HepG2 (cell line): ENCODE data around the gene RPS8. TPM values are rescaled to one million over a fixed set of nuclear protein-coding genes. Genes with fewer than 3 reads are reported as not detected.

Experiments used
- ASH2L ChIP-seq: fragments of 300-600, 200-600 bp; sonication (generic); IDR thresholded peaks from 2 replicates; pipeline ENCODE4 v1.7.0; 2017; ENCODE audit warnings: low read depth, mild to moderate bottlenecking, moderate library complexity, mixed read lengths, low read length; ENCODE audit not compliant: insufficient read length
- ERF ChIP-seq: IDR thresholded peaks from 2 replicates; pipeline ENCODE4 v1.6.1; 2018; ENCODE audit warnings: missing biosample characterization, missing genetic modification reagents
- ESRRA ChIP-seq: sonication (generic); formaldehyde crosslinking; IDR thresholded peaks from 2 replicates; pipeline ENCODE4 v1.5.1; 2020; ENCODE audit warnings: mild to moderate bottlenecking, low read depth, missing genetic modification reagents
- FOSL1 ChIP-seq: sonication (generic); formaldehyde crosslinking; IDR thresholded peaks from 2 replicates; pipeline ENCODE4 v1.9.0; 2021; ENCODE audit warnings: missing genetic modification reagents, borderline replicate concordance
- FOSL2 ChIP-seq: sonication (generic); formaldehyde crosslinking; IDR thresholded peaks from 2 replicates; pipeline ENCODE4 v1.4.0; 2020; ENCODE audit warnings: missing genetic modification reagents
- NONO ChIP-seq, 2 experiments: fragments of 450-650 bp in 1 of 2; sonication (generic) in 1 of 2; formaldehyde crosslinking in 1 of 2; IDR thresholded peaks in 1 of 2; conservative IDR thresholded peaks in 1 of 2; 2 replicates each; pipeline versions ENCODE4 v1.6.1 to v1.8.0; 2017 to 2022; ENCODE audit warnings: mild to moderate bottlenecking in 1 of 2, missing genetic modification reagents in 1 of 2, moderate library complexity in 1 of 2
- SALL1 ChIP-seq: sonication (generic); formaldehyde crosslinking; IDR thresholded peaks from 2 replicates; pipeline ENCODE4 v1.8.0; 2022; ENCODE audit warnings: mild to moderate bottlenecking, missing genetic modification reagents
- SUZ12 ChIP-seq: fragments of 150-350 bp; IDR thresholded peaks from 2 replicates; pipeline ENCODE4 v1.6.1; 2014; ENCODE audit warnings: low read depth, low read length
- YEATS2 ChIP-seq: sonication (generic); formaldehyde crosslinking; IDR thresholded peaks from 2 replicates; pipeline ENCODE4 v1.4.0; 2020; ENCODE audit warnings: missing genetic modification reagents, borderline replicate concordance
- ZEB1 ChIP-seq: IDR thresholded peaks from 2 replicates; pipeline ENCODE4 v1.6.1; 2012; ENCODE audit warnings: mild to moderate bottlenecking, low read depth, inconsistent platforms; ENCODE audit not compliant: insufficient replicate concordance
- ZNF253 ChIP-seq: sonication (generic); formaldehyde crosslinking; IDR thresholded peaks from 2 replicates; pipeline ENCODE4 v1.8.0; 2022; ENCODE audit warnings: mild to moderate bottlenecking, missing genetic modification reagents, borderline replicate concordance
- ZNF263 ChIP-seq: sonication (generic); formaldehyde crosslinking; IDR thresholded peaks from 2 replicates; pipeline ENCODE4 v1.4.0; 2020; ENCODE audit warnings: missing genetic modification reagents
- ZNF331 ChIP-seq: sonication (generic); formaldehyde crosslinking; IDR thresholded peaks from 2 replicates; pipeline ENCODE4 v1.4.0; 2020; ENCODE audit warnings: missing genetic modification reagents
- ZNF431 ChIP-seq: sonication (generic); formaldehyde crosslinking; IDR thresholded peaks from 2 replicates; pipeline ENCODE4 v1.9.0; 2022; ENCODE audit warnings: missing genetic modification reagents, low read depth, mild to moderate bottlenecking, borderline replicate concordance
- ZNF44 ChIP-seq: sonication (generic); formaldehyde crosslinking; IDR thresholded peaks from 2 replicates; pipeline ENCODE4 v1.5.1; 2020; ENCODE audit warnings: mild to moderate bottlenecking, missing genetic modification reagents
- ZNF543 ChIP-seq: sonication (generic); formaldehyde crosslinking; IDR thresholded peaks from 2 replicates; pipeline ENCODE4 v1.4.0; 2020; ENCODE audit warnings: mild to moderate bottlenecking, missing genetic modification reagents
- ZNF547 ChIP-seq: sonication (generic); formaldehyde crosslinking; IDR thresholded peaks from 2 replicates; pipeline ENCODE4 v1.5.1; 2020; ENCODE audit warnings: mild to moderate bottlenecking, missing genetic modification reagents
- polyA plus RNA-seq, 8 experiments: library from polyadenylated mRNA; depleted of rRNA in 3 of 8; stranded (reverse) in 7 of 8; unstranded in 1 of 8; fragments of >200 nt; fragmentation: Illumina TruSeq in 4 of 8; extraction: Trizol in 4 of 8; gene quantifications; 2 replicates each; pipeline versions ENCODE4 v1.2.1 to v1.2.3, GENCODE V29; 2011 to 2016; ENCODE audit warnings: low read depth in 4 of 8, missing spikeins in 1 of 8, mixed read lengths in 1 of 8; ENCODE audit not compliant: insufficient read depth in 1 of 8
- total RNA-seq, 5 experiments: library from RNA; depleted of rRNA; stranded (reverse); fragments of >200 nt; fragmentation: Illumina TruSeq; extraction: Trizol; gene quantifications; 2 replicates each; pipeline ENCODE4 v1.2.3, GENCODE V29; 2016; ENCODE audit warnings: low read depth in 1 of 5
- TF ChIP-seq, protein P1 (sequence below), 2 experiments: sonication (generic) in 1 of 2; formaldehyde crosslinking in 1 of 2; IDR thresholded peaks; 2 replicates each; pipeline versions ENCODE4 v1.4.0 to v1.6.1; 2018 to 2020; ENCODE audit warnings: missing genetic modification reagents in 2 of 2, borderline replicate concordance in 1 of 2, low read depth in 1 of 2, mild to moderate bottlenecking in 1 of 2, missing biosample characterization in 1 of 2
- TF ChIP-seq, protein P2 (sequence below): IDR thresholded peaks from 2 replicates; pipeline ENCODE4 v1.6.1; 2016; ENCODE audit warnings: missing genetic modification reagents, missing compliant biosample characterization
- TF ChIP-seq, protein P3 (sequence below): sonication (generic); formaldehyde crosslinking; conservative IDR thresholded peaks from 2 replicates; pipeline ENCODE4 v1.4.0; 2020; ENCODE audit warnings: missing genetic modification reagents
- TF ChIP-seq, protein P4 (sequence below): IDR thresholded peaks from 2 replicates; pipeline ENCODE4 v1.6.1; 2016; ENCODE audit warnings: missing compliant biosample characterization, missing genetic modification reagents, borderline replicate concordance

RPS8 gene
- total and polyA plus RNA-seq, 2 of the 13 experiments (the other 11 are each of a cell fraction or from before 2014, with no cell fraction given), result 2,628 to 2,822 TPM

DNA sequence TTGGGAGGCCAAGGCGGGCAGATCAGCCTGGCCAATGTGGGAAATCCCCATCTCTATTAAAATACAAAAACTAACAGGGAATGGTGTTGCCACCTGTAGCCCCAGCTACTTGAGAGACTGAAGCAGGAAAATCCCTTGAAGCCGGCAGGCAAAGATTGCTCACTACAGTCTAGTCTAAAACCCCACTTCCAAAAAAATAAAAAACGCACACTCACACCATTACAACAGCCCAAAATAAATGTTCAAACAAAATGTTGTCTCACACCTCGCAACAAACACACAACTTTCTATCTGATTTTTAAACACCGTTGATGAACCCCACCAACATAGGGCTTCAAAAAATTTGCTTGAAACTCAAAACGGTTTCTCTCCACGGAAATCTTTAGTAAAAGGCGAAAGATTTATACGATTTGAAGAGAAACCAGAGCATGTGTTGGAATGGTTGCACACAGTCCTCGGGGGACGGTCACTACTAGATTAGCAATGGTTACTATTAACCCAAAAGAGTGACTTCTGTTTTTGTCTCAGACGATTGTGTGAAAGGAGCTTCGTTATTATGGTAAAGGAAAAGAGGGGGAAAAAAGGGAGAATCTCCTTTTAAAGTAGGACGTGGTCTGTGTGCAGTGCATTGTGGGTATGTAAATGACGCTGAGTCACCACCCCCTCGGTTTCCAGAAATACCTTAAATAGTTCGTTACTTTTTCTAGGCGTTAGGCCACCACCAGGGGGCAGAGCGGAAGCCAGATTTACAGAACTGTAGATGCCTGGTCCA lies 44.4 kb upstream of the RPS8 start, which contains the start of gene RNU5D-1 (continued):
- peak; percentile 66; the same call in 1 of the 2 replicates for TF ChIP-seq FOSL1 (CRISPR knock-in tag)
- peak; percentile 95 for TF ChIP-seq FOSL2 (CRISPR knock-in tag)
- peak; percentile 22 for TF ChIP-seq ASH2L
- TF ChIP-seq, protein P1, sequence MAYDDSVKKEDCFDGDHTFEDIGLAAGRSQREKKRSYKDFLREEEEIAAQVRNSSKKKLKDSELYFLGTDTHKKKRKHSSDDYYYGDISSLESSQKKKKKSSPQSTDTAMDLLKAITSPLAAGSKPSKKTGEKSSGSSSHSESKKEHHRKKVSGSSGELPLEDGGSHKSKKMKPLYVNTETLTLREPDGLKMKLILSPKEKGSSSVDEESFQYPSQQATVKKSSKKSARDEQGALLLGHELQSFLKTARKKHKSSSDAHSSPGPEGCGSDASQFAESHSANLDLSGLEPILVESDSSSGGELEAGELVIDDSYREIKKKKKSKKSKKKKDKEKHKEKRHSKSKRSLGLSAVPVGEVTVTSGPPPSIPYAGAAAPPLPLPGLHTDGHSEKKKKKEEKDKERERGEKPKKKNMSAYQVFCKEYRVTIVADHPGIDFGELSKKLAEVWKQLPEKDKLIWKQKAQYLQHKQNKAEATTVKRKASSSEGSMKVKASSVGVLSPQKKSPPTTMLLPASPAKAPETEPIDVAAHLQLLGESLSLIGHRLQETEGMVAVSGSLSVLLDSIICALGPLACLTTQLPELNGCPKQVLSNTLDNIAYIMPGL (CRISPR knock-in tag; IDR thresholded peaks at IDR 0.05; ENCODE audit: borderline replicate concordance in 1 of 2, low read depth in 1 of 2), result peak in 1 of 2 experiments; percentile 71; a peak in 3 of 4 replicates
- TF ChIP-seq ZNF253, result no peak
- peak; percentile 62 for TF ChIP-seq SUZ12
- no peak; the same call in 1 of the 2 replicates for TF ChIP-seq ZNF263 (CRISPR knock-in tag)
- no peak for TF ChIP-seq ZNF543 (CRISPR knock-in tag)
- peak; percentile 35; the same call in 1 of the 2 replicates for TF ChIP-seq ZNF331 (CRISPR knock-in tag)
- TF ChIP-seq ERF (CRISPR knock-in tag), result peak; percentile 45; the same call in 1 of the 2 replicates
- 0 out of 2 replicates have a peak, but pooled peaks have one; percentile 23 for TF ChIP-seq ESRRA (CRISPR knock-in tag)
- peak; percentile 45; the same call in 1 of the 2 replicates for TF ChIP-seq ZNF547 (CRISPR knock-in tag)
- peak; percentile 43; the same call in 1 of the 2 replicates for TF ChIP-seq SALL1 (CRISPR knock-in tag)
- peak; percentile 70; the same call in 1 of the 2 replicates for TF ChIP-seq YEATS2 (CRISPR knock-in tag)
- TF ChIP-seq ZNF44, result 0 out of 2 replicates have a peak, but pooled peaks have one; percentile 50
- TF ChIP-seq ZEB1, result no peak
- TF ChIP-seq, protein P2, sequence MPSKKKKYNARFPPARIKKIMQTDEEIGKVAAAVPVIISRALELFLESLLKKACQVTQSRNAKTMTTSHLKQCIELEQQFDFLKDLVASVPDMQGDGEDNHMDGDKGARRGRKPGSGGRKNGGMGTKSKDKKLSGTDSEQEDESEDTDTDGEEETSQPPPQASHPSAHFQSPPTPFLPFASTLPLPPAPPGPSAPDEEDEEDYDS (CRISPR knock-in tag), result peak; percentile 98
- peak; percentile 49; the same call in 1 of the 2 replicates for TF ChIP-seq ZNF431
- TF ChIP-seq, protein P3, sequence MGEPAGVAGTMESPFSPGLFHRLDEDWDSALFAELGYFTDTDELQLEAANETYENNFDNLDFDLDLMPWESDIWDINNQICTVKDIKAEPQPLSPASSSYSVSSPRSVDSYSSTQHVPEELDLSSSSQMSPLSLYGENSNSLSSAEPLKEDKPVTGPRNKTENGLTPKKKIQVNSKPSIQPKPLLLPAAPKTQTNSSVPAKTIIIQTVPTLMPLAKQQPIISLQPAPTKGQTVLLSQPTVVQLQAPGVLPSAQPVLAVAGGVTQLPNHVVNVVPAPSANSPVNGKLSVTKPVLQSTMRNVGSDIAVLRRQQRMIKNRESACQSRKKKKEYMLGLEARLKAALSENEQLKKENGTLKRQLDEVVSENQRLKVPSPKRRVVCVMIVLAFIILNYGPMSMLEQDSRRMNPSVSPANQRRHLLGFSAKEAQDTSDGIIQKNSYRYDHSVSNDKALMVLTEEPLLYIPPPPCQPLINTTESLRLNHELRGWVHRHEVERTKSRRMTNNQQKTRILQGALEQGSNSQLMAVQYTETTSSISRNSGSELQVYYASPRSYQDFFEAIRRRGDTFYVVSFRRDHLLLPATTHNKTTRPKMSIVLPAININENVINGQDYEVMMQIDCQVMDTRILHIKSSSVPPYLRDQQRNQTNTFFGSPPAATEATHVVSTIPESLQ (CRISPR knock-in tag), result peak; percentile 83; the same call in 1 of the 2 replicates
- TF ChIP-seq, protein P4, sequence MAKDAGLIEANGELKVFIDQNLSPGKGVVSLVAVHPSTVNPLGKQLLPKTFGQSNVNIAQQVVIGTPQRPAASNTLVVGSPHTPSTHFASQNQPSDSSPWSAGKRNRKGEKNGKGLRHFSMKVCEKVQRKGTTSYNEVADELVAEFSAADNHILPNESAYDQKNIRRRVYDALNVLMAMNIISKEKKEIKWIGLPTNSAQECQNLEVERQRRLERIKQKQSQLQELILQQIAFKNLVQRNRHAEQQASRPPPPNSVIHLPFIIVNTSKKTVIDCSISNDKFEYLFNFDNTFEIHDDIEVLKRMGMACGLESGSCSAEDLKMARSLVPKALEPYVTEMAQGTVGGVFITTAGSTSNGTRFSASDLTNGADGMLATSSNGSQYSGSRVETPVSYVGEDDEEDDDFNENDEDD, result peak; percentile 90
- TF ChIP-seq NONO (IDR thresholded peaks at IDR 0.05), result 0 out of 2 replicates have a peak, but pooled peaks have one; percentile 17
- TF ChIP-seq NONO (CRISPR knock-in tag; conservative IDR thresholded peaks at IDR 0.05), result peak; percentile 84
